GM12878 (cell line): ENCODE results near the gene MNAT1. TPM values are rescaled to one million over a fixed set of nuclear protein-coding genes. Genes with fewer than 3 reads are reported as not detected.

Experiments
- ATAC-seq: fragments of 200-7000 bp; cut with Tn5 transposase; 3 replicates; pipeline ENCODE4 v1.9.1; 2020; ENCODE audit warnings: mild to moderate bottlenecking, moderate library complexity
- BruUV-seq: library from RNA; stranded (reverse); fragments of 400-500 nt; replicated peaks from 2 replicates; lab custom pipeline; 2021; lab: Mats Ljungman, UMichigan
- CTCF ChIA-PET: fragments of 300-600 bp; sonication (Branson Sonifier 250); formaldehyde crosslinking; extraction: SDS; loops from one replicate; lab custom pipeline; 2021; ENCODE audit warnings: inconsistent platforms; lab: Yijun Ruan, JAX
- POLR2A ChIA-PET: fragments of 350-600 bp; formaldehyde crosslinking; extraction: SDS; loops from one replicate; lab custom pipeline; 2021; ENCODE audit warnings: inconsistent platforms; lab: Charles Lee
- RAD21 ChIA-PET: fragments of 300-600 bp; sonication (Branson Sonifier 250); formaldehyde crosslinking; loops from one replicate; lab custom pipeline; 2023; ENCODE audit warnings: antibody characterized with exemption; ENCODE audit not compliant: unreplicated experiment; lab: Charles Lee
- SMC1A ChIA-PET: fragments of 300-600 bp; sonication (Branson Sonifier 250); formaldehyde crosslinking; loops from one replicate; lab custom pipeline; 2023; ENCODE audit not compliant: unreplicated experiment, uncharacterized antibody; lab: Charles Lee
- DNase-seq: peaks from one replicate; pipeline ENCODE4 v3.0.0-alpha.2; 2011; ENCODE audit warnings: low read depth, low spot score
- FAIRE-seq: peaks from 3 replicates; lab custom pipeline; 2011; peaks lifted over from hg19 to GRCh38; lab: Jason Lieb, UNC
- H2AFZ ChIP-seq: 2 replicates; pipeline ENCODE4 v1.6.0; 2011; ENCODE audit warnings: low read depth, low read length, control low read depth; ENCODE audit not compliant: control insufficient read depth
- H3K27ac ChIP-seq: 2 replicates; pipeline ENCODE4 v1.5.1; 2011; ENCODE audit warnings: control low read depth; ENCODE audit not compliant: control insufficient read depth, insufficient read depth
- H3K27me3 ChIP-seq, 2 experiments: replicated peaks in 1 of 2; 2 replicates each; pipeline versions ENCODE4 v1.6.0 to v1.6.1; 2011; ENCODE audit warnings: low read length in 1 of 2; ENCODE audit not compliant: control insufficient read depth in 2 of 2, insufficient read depth in 2 of 2
- H3K36me3 ChIP-seq, 2 experiments: 2 replicates each; pipeline ENCODE4 v1.5.1; 2011; ENCODE audit warnings: low read length in 1 of 2; ENCODE audit not compliant: control insufficient read depth in 2 of 2, insufficient read depth in 2 of 2
- H3K4me1 ChIP-seq: 2 replicates; pipeline ENCODE4 v1.6.1; 2011; ENCODE audit warnings: mild to moderate bottlenecking, low read length, moderate library complexity, mixed read lengths; ENCODE audit not compliant: control insufficient read depth, insufficient read depth
- H3K4me2 ChIP-seq: 2 replicates; pipeline ENCODE4 v1.6.0; 2011; ENCODE audit warnings: control low read depth; ENCODE audit not compliant: control insufficient read depth, insufficient read depth
- H3K4me3 ChIP-seq: fragments of 200-600 bp; sonication (generic); 2 replicates; pipeline ENCODE4 v1.5.1; 2016
- H3K79me2 ChIP-seq: 2 replicates; pipeline ENCODE4 v1.6.0; 2011; ENCODE audit warnings: low read length; ENCODE audit not compliant: control insufficient read depth, insufficient read depth
- H3K9ac ChIP-seq: 2 replicates; pipeline ENCODE4 v1.8.0; 2011; ENCODE audit warnings: low read length, control low read depth, mixed read lengths; ENCODE audit not compliant: control insufficient read depth, insufficient read depth
- H3K9me3 ChIP-seq: replicated peaks from 3 replicates; pipeline ENCODE4 v1.5.1; 2011; ENCODE audit warnings: mild to moderate bottlenecking, low read length; ENCODE audit not compliant: control insufficient read depth, insufficient read depth
- H4K20me1 ChIP-seq: 2 replicates; pipeline ENCODE4 v1.6.0; 2011; ENCODE audit not compliant: control insufficient read depth, insufficient read depth
- BMI1 ChIP-seq: fragments of 450-650 bp; IDR thresholded peaks from 2 replicates; pipeline ENCODE4 v1.6.1; 2016; ENCODE audit warnings: mild to moderate bottlenecking, moderate library complexity, borderline replicate concordance
- CBFB ChIP-seq: IDR thresholded peaks from 2 replicates; pipeline ENCODE4 v1.6.1; 2016; ENCODE audit warnings: antibody characterized with exemption, low read depth
- CHD4 ChIP-seq: fragments of 200-600 bp; sonication (generic); IDR thresholded peaks from 2 replicates; pipeline ENCODE4 v1.6.1; 2016; ENCODE audit warnings: mild to moderate bottlenecking
- CREB1 ChIP-seq: IDR thresholded peaks from 2 replicates; pipeline ENCODE4 v1.6.1; 2012; ENCODE audit warnings: low read depth, mild to moderate bottlenecking, inconsistent platforms
- DPF2 ChIP-seq: fragments of 450-650 bp; IDR thresholded peaks from 2 replicates; pipeline ENCODE4 v1.6.1; 2017; ENCODE audit warnings: mild to moderate bottlenecking
- EED ChIP-seq: sonication (generic); IDR thresholded peaks from 2 replicates; pipeline ENCODE4 v1.6.1; 2016; ENCODE audit warnings: antibody characterized with exemption, low read depth
- EGR1 ChIP-seq, 2 experiments: IDR thresholded peaks; 1 replicate in 1 of 2; 2 replicates in 1 of 2; pipeline ENCODE4 v1.6.1; 2011 to 2012; ENCODE audit warnings: low read depth in 2 of 2, low read length in 2 of 2, borderline replicate concordance in 1 of 2, mild to moderate bottlenecking in 1 of 2, moderate library complexity in 1 of 2
- GATAD2B ChIP-seq: fragments of 450-650 bp; conservative IDR thresholded peaks from 2 replicates; pipeline ENCODE4 v1.6.1; 2017; ENCODE audit warnings: low read depth, mild to moderate bottlenecking, moderate library complexity
- MEF2B ChIP-seq: fragments of 450-650 bp; IDR thresholded peaks from 2 replicates; pipeline ENCODE4 v1.6.1; 2018; ENCODE audit warnings: mild to moderate bottlenecking, moderate library complexity; ENCODE audit not compliant: partially characterized antibody, poor library complexity, severe bottlenecking
- MTA2 ChIP-seq: fragments of 450-650 bp; IDR thresholded peaks from 2 replicates; pipeline ENCODE4 v1.6.1; 2016; ENCODE audit warnings: low read depth, mild to moderate bottlenecking, moderate library complexity
- NFYA ChIP-seq: IDR thresholded peaks from 2 replicates; pipeline ENCODE4 v1.6.1; 2011; ENCODE audit warnings: low read depth, mild to moderate bottlenecking, low read length, improper control_type of control experiment, borderline replicate concordance
- NR2F1 ChIP-seq: fragments of 450-650 bp; conservative IDR thresholded peaks from 2 replicates; pipeline ENCODE4 v1.6.1; 2017; ENCODE audit warnings: mild to moderate bottlenecking
- RB1 ChIP-seq: fragments of 450-650 bp; formaldehyde crosslinking; IDR thresholded peaks from 2 replicates; pipeline ENCODE4 v1.6.1; 2017; ENCODE audit warnings: mild to moderate bottlenecking, borderline replicate concordance
- SRF ChIP-seq, 2 experiments: IDR thresholded peaks; 2 replicates each; pipeline ENCODE4 v1.6.1; 2011; ENCODE audit warnings: low read depth in 2 of 2, low read length in 2 of 2, mild to moderate bottlenecking in 1 of 2, moderate library complexity in 1 of 2
- ZBED1 ChIP-seq: IDR thresholded peaks from 2 replicates; pipeline ENCODE4 v1.6.1; 2016; ENCODE audit warnings: borderline replicate concordance
- ZNF274 ChIP-seq: IDR thresholded peaks from one replicate; pipeline ENCODE4 v1.8.0; 2011; ENCODE audit not compliant: insufficient read length, insufficient read depth
- WGBS: methylation state at CpG from one replicate; pipeline ENCODE4 v1.1.6; 2016; ENCODE audit warnings: low lambda C conversion rate; ENCODE audit not compliant: insufficient replicate concordance, insufficient coverage; ENCODE audit errors: missing lambda C conversion rate; 5-methylcytosine and 5-hydroxymethylcytosine counted together
- in situ Hi-C: fragments of 300-500 bp; cut with MboI; formaldehyde crosslinking; loops from 9 replicates; pipeline ENCODE4 v1.14.3; 2018; ENCODE audit warnings: mixed read lengths
- intact Hi-C: fragments of 100-400 bp; cut with micrococcal nuclease; formaldehyde crosslinking; loops from one replicate; pipeline ENCODE4 v1.14.2; 2022; ENCODE audit not compliant: unreplicated experiment
- polyA plus RNA-seq, 11 experiments: library from polyadenylated mRNA; depleted of rRNA in 4 of 11; unstranded in 6 of 11; stranded (reverse) in 5 of 11; fragments of >200 nt; fragmentation: Nextera tagmentation in 4 of 11; fragmentation: Illumina TruSeq in 1 of 11; extraction: Ambion mirVana in 4 of 11; extraction: Trizol in 1 of 11; gene quantifications; 1 replicate in 1 of 11; 2 replicates in 10 of 11; pipeline versions ENCODE4 v1.2.1 to v1.2.3, GENCODE V29; 2011 to 2016; ENCODE audit warnings: inconsistent platforms in 2 of 11, missing spikeins in 2 of 11, low read depth in 1 of 11
- total RNA-seq, 4 experiments: library from RNA; depleted of rRNA in 3 of 4; stranded (reverse); fragments of >200 nt in 3 of 4; fragmentation: Illumina TruSeq in 1 of 4; extraction: Trizol in 1 of 4; gene quantifications; 2 replicates each; pipeline versions ENCODE4 v1.2.1 to v1.2.3, GENCODE V29; 2013 to 2021
- TF ChIP-seq, protein P1 (sequence below): fragments of 450-650 bp; IDR thresholded peaks from 2 replicates; pipeline ENCODE4 v1.6.1; 2016; ENCODE audit warnings: mild to moderate bottlenecking
- TF ChIP-seq, protein P2 (sequence below): fragments of 450-650 bp; formaldehyde crosslinking; IDR thresholded peaks from 2 replicates; pipeline ENCODE4 v1.4.0; 2022; ENCODE audit warnings: mild to moderate bottlenecking, moderate library complexity

MNAT1 gene
- total and polyA plus RNA-seq, 10 of the 15 experiments (the other 5 are each of a cell fraction or from before 2014, with no cell fraction given), result 26.5 to 67.4 (median 40.8) TPM

DNA sequence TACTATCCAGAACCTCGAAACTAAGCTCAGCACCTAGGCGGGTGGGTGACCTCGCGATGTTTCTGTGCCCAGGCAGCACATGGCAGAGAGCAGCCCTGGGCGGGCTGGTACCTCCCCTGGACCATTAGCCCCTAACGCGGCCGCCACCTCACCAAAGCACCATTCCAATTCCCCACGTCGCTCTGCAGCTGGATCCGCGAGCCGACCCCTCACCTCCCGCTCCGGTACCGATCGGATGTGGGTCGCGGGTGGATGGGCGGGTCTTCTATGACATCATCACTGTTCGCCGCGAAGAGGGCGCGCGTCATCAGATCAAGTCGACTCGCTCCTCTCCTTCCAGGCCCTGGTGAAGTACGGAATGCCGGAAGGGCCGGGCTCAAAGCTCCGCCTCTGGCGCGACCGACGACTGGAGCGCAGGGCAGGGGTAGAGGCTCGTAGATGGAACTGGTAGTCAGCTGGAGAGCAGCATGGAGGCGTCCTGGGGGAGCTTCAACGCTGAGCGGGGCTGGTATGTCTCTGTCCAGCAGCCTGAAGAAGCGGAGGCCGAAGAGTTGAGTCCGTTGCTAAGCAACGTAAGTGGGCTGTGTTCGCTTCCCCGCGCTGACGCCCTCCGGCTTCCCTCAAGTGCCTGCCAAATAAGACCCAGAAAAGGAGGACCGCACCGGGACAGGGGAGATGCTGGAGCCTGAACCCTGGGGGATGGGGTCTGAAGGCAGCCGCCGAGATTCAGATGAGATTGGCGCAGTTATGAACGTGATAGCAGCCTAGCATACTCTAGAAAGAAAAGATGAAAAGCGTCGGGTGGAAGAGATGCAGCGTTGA is 246.5 kb downstream of the MNAT1 start, which contains the start of the genes SLC38A6 and TRMT5:
SLC38A6 (plus strand) TSS at position 435 of the 822 bp plus-strand sequence; CDS start at position 468, 33 bp downstream.
TRMT5 (minus strand) TSS at position 269 of the 822 bp plus-strand sequence; CDS start at position 163, 106 bp downstream.
- H3K9me3 ChIP-seq, result no peaks in the 10 kb centered on the region
- ChIA-PET SMC1A (interaction anchor here (0.6 to 2.0 kb wide), 4 partner anchors 12 to 227 kb away, joined by 3 to 7 read pairs (median 3); no protein-coding TSS in a partner anchor), RAD21 (interaction anchor here (0.6 to 1.1 kb wide), 3 partner anchors 164 to 322 kb away, joined by 3 to 5 read pairs (median 3); no protein-coding TSS in a partner anchor), POLR2A (interaction anchor here (0.6 kb wide), 1 partner anchor 133 kb away, joined by 3 read pairs; no protein-coding TSS in a partner anchor), CTCF (interaction anchor here (0.5 to 1.3 kb wide), 4 partner anchors 57 to 272 kb away, joined by 3 read pairs; no protein-coding TSS in a partner anchor)
- in situ Hi-C loops (no loop called here), intact Hi-C loops (loop anchor here (5.0 kb wide), 2 partner anchors 206 to 324 kb away; no protein-coding TSS in a partner anchor)
- peak within 1 kb of the TSS; percentile 81 for H3K27ac ChIP-seq
- FAIRE-seq (peak; percentile 95), DNase-seq (peak; percentile 76), ATAC-seq (peak; percentile 87)
- H3K9ac ChIP-seq, result peak within 1 kb of the TSS; percentile 83
- H3K4me2 ChIP-seq, result peak within 1 kb of the TSS; percentile 95
- no peaks in the 10 kb centered on the region for H4K20me1 ChIP-seq
- H3K36me3 ChIP-seq, result no peaks in the 10 kb centered on the region
- no peaks in the 10 kb centered on the region for H3K27me3 ChIP-seq
- WGBS, result under 1% methylated on average over 58 of the region's 59 CpGs
- TSS peak; percentile 67 for BruUV-seq
- peak within 1 kb of the TSS; percentile 98 for H2AFZ ChIP-seq
- peak within 1 kb of the TSS; percentile 81 for H3K4me3 ChIP-seq
- 0 out of 2 replicates have a peak, but pooled peaks cover 3% of the 10 kb centered on the region for H3K4me1 ChIP-seq
- peaks cover 18% of the 10 kb centered on the region for H3K79me2 ChIP-seq
- TF ChIP-seq GATAD2B, result peak; percentile 75
- TF ChIP-seq CHD4, result no peak
- peak; percentile 77 for TF ChIP-seq NR2F1
- peak; percentile 90 for TF ChIP-seq CBFB
- TF ChIP-seq BMI1, result peak; percentile 98
- no peak for TF ChIP-seq NFYA
- 0 out of 2 replicates have a peak, but pooled peaks have one; percentile 18 for TF ChIP-seq EED
- TF ChIP-seq ZNF274, result no peak
- TF ChIP-seq, protein P1, sequence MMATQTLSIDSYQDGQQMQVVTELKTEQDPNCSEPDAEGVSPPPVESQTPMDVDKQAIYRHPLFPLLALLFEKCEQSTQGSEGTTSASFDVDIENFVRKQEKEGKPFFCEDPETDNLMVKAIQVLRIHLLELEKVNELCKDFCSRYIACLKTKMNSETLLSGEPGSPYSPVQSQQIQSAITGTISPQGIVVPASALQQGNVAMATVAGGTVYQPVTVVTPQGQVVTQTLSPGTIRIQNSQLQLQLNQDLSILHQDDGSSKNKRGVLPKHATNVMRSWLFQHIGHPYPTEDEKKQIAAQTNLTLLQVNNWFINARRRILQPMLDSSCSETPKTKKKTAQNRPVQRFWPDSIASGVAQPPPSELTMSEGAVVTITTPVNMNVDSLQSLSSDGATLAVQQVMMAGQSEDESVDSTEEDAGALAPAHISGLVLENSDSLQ, result peak; percentile 32; the same call in 1 of the 2 replicates
- TF ChIP-seq MTA2, result peak; percentile 57
- no peak for TF ChIP-seq ZBED1
- peak in 1 of 2 experiments; percentile 82; a peak in 2 of 4 replicates for TF ChIP-seq SRF (IDR thresholded peaks at IDR 0.05; ENCODE audit: low read depth in 2 of 2, low read length in 2 of 2)
- TF ChIP-seq RB1, result 0 out of 2 replicates have a peak, but pooled peaks have one; percentile 66
- 0 out of 3 replicates have a peak, but pooled peaks of 1 of the 2 experiments have one; percentile 2 for TF ChIP-seq EGR1 (IDR thresholded peaks at IDR 0.05; ENCODE audit: borderline replicate concordance in 1 of 2, low read depth in 2 of 2, low read length in 2 of 2)
- peak; percentile 100 for TF ChIP-seq CREB1
- TF ChIP-seq, protein P2, sequence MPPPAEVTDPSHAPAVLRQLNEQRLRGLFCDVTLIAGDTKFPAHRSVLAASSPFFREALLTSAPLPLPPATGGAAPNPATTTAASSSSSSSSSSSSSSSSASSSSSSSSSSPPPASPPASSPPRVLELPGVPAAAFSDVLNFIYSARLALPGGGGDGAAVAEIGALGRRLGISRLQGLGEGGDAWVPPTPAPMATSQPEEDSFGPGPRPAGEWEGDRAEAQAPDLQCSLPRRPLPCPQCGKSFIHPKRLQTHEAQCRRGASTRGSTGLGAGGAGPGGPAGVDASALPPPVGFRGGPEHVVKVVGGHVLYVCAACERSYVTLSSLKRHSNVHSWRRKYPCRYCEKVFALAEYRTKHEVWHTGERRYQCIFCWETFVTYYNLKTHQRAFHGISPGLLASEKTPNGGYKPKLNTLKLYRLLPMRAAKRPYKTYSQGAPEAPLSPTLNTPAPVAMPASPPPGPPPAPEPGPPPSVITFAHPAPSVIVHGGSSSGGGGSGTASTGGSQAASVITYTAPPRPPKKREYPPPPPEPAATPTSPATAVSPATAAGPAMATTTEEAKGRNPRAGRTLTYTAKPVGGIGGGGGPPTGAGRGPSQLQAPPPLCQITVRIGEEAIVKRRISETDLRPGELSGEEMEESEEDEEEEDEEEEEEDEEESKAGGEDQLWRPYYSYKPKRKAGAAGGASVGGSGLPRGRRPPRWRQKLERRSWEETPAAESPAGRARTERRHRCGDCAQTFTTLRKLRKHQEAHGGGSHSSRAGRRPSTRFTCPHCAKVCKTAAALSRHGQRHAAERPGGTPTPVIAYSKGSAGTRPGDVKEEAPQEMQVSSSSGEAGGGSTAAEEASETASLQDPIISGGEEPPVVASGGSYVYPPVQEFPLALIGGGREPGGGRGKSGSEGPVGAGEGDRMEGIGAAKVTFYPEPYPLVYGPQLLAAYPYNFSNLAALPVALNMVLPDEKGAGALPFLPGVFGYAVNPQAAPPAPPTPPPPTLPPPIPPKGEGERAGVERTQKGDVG (CRISPR knock-in tag), result no peak
- peak; percentile 57 for TF ChIP-seq DPF2
- TF ChIP-seq MEF2B, result peak; percentile 45
